ENCODE results near the gene DTNBP1. TPM values are rescaled to one million over a fixed set of nuclear protein-coding genes. Genes with fewer than 3 reads are reported as not detected.
A peak's percentile ranks its signal among the peaks of the same experiment; 100 is the strongest.

The DTNBP1 gene
- total RNA-seq, 2 donors from 2014 or later: 11.5 to 30.8 TPM

- H3K36me3 ChIP-seq: no peaks in the 10 kb centered on the region
- DNase-seq (ENCODE audit: low spot score) (no peak), ATAC-seq (ENCODE audit: insufficient number of reproducible peaks, low FRiP score, low read depth) (no peak)
- no peaks in the 10 kb centered on the region for H3K27me3 ChIP-seq (replicated peaks; ENCODE audit: insufficient read depth)
- no peak overlapping the region for H3K27ac ChIP-seq
- H3K4me1 ChIP-seq (ENCODE audit: control insufficient read depth in 1 of 2, low read depth in 2 of 2): no peaks in the 10 kb centered on the region
- no peaks in the 10 kb centered on the region for H3K9me3 ChIP-seq
- TF ChIP-seq, protein P1, sequence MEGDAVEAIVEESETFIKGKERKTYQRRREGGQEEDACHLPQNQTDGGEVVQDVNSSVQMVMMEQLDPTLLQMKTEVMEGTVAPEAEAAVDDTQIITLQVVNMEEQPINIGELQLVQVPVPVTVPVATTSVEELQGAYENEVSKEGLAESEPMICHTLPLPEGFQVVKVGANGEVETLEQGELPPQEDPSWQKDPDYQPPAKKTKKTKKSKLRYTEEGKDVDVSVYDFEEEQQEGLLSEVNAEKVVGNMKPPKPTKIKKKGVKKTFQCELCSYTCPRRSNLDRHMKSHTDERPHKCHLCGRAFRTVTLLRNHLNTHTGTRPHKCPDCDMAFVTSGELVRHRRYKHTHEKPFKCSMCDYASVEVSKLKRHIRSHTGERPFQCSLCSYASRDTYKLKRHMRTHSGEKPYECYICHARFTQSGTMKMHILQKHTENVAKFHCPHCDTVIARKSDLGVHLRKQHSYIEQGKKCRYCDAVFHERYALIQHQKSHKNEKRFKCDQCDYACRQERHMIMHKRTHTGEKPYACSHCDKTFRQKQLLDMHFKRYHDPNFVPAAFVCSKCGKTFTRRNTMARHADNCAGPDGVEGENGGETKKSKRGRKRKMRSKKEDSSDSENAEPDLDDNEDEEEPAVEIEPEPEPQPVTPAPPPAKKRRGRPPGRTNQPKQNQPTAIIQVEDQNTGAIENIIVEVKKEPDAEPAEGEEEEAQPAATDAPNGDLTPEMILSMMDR (IDR thresholded peaks at IDR 0.05): no peak
- H3K4me3 ChIP-seq: no peak overlapping the region
These were observed 35.1 kb upstream of the DTNBP1 start for GRCh38 chr6:15697895-15698294.

- peak; percentile 84 for ATAC-seq (ENCODE audit: insufficient number of reproducible peaks, low FRiP score, low read depth)
- Histone ChIP-seq H3K27me3 (replicated peaks; ENCODE audit: insufficient read depth) (no peaks in the 10 kb centered on the region), H3K36me3 (no peaks in the 10 kb centered on the region), H3K27ac (peak overlapping the region; percentile 18 to 62), H3K4me3 (peak overlapping the region; percentile 73), H3K4me1 (ENCODE audit: control insufficient read depth in 1 of 2, low read depth in 2 of 2) (peaks cover 6 to 13% of the 10 kb centered on the region in 2 donors), H3K9me3 (no peaks in the 10 kb centered on the region)
- peak; percentile 19 for DNase-seq (ENCODE audit: low spot score)
- TF ChIP-seq, protein P1 (IDR thresholded peaks at IDR 0.05): peak; percentile 97
These were observed 28.5 kb upstream of the DTNBP1 start for GRCh38 chr6:15691250-15691869.

DNA sequence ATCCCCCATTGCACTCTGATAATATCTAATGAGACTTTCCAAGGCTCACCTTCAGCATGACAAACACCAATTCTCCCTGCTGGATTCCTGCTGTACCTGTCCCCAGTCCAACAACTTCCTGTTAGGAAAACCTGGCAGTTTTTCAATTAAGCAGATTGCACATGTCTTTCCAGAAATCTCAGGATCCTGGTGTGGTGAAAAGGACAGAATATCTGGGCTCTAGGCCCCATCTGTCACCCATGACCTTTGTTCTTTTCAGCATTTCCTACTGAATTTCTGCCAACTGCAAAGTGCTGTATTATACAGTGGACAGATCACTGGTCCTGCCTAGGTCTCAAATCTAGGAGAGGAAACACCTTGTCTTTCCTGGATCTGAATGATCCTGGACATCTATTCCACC, 27.7 kb upstream of the DTNBP1 start:
- TF ChIP-seq, protein P1 (IDR thresholded peaks at IDR 0.05): no peak
- peak overlapping the region; percentile 73 for H3K4me3 ChIP-seq
- DNase-seq (ENCODE audit: low spot score) (no peak), ATAC-seq (ENCODE audit: insufficient number of reproducible peaks, low FRiP score, low read depth) (no peak)
- peak overlapping the region; percentile 18 to 62 for H3K27ac ChIP-seq
- H3K4me1 ChIP-seq (ENCODE audit: control insufficient read depth in 1 of 2, low read depth in 2 of 2): peaks cover 6 to 13% of the 10 kb centered on the region in 2 donors
- no peaks in the 10 kb centered on the region for H3K36me3 ChIP-seq
- no peaks in the 10 kb centered on the region for H3K27me3 ChIP-seq (replicated peaks; ENCODE audit: insufficient read depth)
- no peaks in the 10 kb centered on the region for H3K9me3 ChIP-seq

DNA sequence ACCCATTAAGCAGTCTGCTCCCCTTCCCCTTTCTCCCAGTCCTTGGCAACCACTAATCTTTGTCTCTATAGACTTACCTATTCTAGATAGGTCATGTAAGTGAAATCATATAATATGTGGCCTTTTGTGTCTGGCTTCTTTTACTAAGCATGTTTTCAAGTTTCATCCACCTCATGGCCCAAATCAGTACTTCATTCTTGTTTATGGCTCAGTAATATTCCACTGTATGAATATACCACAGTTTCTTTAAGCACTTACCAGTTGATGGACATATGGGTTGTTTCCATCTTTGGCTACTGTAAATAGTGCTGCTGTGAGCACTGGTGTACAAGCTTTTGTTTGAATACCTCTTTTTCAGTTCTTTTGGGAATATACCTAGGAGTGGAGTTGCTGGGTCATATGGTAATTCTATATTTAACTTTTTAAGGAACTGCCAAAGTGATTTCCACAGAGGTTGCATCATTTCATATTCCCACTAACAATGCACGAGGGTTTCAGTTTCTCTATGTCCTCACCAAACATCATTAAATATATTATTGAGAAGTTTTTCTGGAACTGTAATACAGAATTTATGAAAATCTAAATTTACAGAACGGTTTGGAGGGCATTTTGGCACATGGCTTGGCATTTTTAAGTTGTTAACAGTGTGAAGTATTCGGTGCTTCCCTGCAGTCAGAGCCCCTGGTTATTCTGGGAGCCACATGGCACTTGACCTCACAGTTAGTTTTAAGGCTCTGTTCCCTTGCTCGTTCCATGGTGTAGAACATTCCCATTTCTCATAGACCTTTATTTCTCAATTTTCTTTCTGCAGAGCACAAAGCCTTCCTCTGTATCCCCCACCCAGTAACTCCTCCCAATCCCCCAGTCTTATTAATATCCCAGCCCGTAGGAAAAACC, 27.0 kb upstream of the DTNBP1 start:
- ATAC-seq (ENCODE audit: insufficient number of reproducible peaks, low FRiP score, low read depth) (no peak), DNase-seq (ENCODE audit: low spot score) (no peak)
- Histone ChIP-seq H3K36me3 (no peaks in the 10 kb centered on the region), H3K4me3 (no peak overlapping the region), H3K27me3 (replicated peaks; ENCODE audit: insufficient read depth) (no peaks in the 10 kb centered on the region), H3K27ac (no peak overlapping the region), H3K4me1 (ENCODE audit: control insufficient read depth in 1 of 2, low read depth in 2 of 2) (peaks cover 6 to 13% of the 10 kb centered on the region in 2 donors), H3K9me3 (no peaks in the 10 kb centered on the region)
- TF ChIP-seq, protein P1 (IDR thresholded peaks at IDR 0.05): no peak

DNA sequence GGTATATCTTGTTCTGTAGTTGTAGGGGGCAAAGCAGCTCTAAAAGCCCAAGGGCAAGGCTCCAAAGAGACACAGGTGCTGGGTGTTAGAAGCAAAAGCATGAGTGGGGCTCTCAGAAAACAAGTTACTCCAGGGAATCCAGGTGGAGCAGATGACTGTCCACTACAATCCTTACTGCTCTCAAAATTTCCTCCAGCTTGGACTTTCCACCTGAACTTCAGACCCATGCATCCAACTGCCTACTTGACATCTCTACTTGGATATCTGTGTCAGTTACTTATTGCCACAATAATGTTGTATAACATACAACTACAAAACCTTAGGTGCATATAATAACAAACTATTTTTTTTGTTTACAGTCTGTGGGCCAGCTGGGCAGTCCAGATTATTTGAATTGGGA, 22.8 kb upstream of the DTNBP1 start:
- Histone ChIP-seq H3K4me1 (ENCODE audit: control insufficient read depth in 1 of 2, low read depth in 2 of 2) (peaks cover 2 to 9% of the 10 kb centered on the region in 2 donors), H3K4me3 (no peak overlapping the region), H3K36me3 (no peaks in the 10 kb centered on the region), H3K9me3 (no peaks in the 10 kb centered on the region), H3K27me3 (replicated peaks; ENCODE audit: insufficient read depth) (no peaks in the 10 kb centered on the region), H3K27ac (no peak overlapping the region)
- TF ChIP-seq, protein P1 (IDR thresholded peaks at IDR 0.05): no peak
- DNase-seq (ENCODE audit: low spot score): no peak
- ATAC-seq (ENCODE audit: insufficient number of reproducible peaks, low FRiP score, low read depth): no peak
